ENCODE measurements around the gene VPS72. TPM values are rescaled to one million over a fixed set of nuclear protein-coding genes. Genes with fewer than 3 reads are reported as not detected.

VPS72 gene
- total RNA-seq, 2 experiments from 2014 or later = 47.4 to 61.0 TPM

DNA sequence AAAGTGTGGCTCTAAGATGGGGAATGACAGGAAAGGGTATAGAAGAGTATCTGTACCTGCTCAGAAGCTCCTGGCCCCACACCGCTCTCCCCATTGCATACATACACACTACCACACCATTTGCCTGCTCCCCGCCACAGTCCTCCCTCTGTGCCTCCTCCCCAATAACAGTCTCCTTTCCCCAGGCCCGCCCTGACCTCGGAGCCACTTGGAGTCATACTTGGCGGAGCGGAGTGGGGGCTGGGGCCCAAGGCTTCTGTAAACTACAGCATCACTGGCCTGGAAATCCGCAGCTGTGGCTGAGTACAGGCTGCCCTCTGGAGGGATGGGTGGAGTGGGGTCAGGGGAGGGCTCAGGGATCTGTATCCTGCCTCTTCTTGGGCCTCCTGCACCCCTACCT is 52.2 kb downstream of the VPS72 start:
- DNase-seq = no peak
- Mint-ChIP-seq H3K4me1 (ENCODE audit: low read depth) (no peaks in the 10 kb centered on the region), H3K9me3 (no peaks in the 10 kb centered on the region), H3K27ac (no peak overlapping the region), H3K4me3 (no peak overlapping the region), H3K36me3 (ENCODE audit: low read depth) (no peaks in the 10 kb centered on the region), H3K27me3 (no peaks in the 10 kb centered on the region)
- TF ChIP-seq, protein P1, sequence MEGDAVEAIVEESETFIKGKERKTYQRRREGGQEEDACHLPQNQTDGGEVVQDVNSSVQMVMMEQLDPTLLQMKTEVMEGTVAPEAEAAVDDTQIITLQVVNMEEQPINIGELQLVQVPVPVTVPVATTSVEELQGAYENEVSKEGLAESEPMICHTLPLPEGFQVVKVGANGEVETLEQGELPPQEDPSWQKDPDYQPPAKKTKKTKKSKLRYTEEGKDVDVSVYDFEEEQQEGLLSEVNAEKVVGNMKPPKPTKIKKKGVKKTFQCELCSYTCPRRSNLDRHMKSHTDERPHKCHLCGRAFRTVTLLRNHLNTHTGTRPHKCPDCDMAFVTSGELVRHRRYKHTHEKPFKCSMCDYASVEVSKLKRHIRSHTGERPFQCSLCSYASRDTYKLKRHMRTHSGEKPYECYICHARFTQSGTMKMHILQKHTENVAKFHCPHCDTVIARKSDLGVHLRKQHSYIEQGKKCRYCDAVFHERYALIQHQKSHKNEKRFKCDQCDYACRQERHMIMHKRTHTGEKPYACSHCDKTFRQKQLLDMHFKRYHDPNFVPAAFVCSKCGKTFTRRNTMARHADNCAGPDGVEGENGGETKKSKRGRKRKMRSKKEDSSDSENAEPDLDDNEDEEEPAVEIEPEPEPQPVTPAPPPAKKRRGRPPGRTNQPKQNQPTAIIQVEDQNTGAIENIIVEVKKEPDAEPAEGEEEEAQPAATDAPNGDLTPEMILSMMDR (IDR thresholded peaks at IDR 0.05) = no peak
- no peak for ATAC-seq
- intact Hi-C loops (cut with micrococcal nuclease) = no loop called here
- ChIA-PET POLR2A (no interaction called here), CTCF (no interaction called here)

DNA sequence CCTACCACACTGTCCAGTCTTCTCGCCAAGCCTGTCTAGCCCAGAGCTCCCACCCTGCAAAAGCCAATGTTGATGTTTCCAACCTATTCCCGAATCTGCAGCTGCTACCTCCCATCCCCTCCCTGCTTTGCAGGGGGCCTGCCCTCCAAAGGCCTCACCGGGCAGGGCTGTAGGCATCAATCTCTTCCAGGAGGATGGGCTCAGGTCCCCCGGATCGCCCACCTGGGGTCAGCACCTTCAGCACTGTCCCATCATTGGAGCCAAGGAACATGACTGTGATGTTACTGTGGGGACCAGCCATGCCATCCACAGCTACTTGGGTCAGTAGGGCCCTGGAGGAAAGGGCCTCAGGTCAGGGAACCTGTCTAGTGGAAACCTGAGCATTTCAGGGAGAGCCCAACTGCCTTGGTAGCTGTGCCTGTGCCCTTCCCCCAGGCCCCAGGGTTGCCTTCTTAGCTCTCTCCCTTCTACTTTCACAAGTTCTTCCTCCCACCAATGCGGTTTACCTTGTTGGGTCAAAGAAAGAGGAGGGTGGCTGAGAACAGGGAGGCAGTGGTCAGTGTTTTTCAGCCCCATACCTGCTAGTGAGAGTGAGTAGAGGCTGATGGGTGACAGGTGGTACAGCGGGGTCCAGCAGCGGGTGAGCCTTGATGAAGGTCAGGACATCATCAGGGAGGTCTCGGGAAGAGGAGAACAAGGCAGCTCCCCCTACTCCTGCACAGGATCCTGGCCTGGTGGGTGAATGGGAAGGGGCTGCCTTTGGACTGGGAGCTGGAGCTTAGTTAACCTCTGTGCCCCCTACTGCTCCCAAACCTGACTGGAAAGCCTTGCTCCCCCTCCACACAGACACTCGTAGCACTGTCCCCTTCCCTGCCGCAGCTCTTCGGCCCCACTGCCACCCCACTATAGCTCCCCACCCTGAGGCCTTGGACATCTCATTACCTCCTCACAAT is 54.3 kb downstream of the VPS72 start:
- DNase-seq (no peak), ATAC-seq (no peak)
- Mint-ChIP-seq H3K27me3 (no peaks in the 10 kb centered on the region), H3K4me3 (no peak overlapping the region), H3K9me3 (no peaks in the 10 kb centered on the region), H3K4me1 (ENCODE audit: low read depth) (peaks cover 11% of the 10 kb centered on the region), H3K36me3 (ENCODE audit: low read depth) (no peaks in the 10 kb centered on the region), H3K27ac (no peak overlapping the region)
- intact Hi-C loops (cut with micrococcal nuclease) = no loop called here
- ChIA-PET POLR2A (interaction anchor here (0.9 to 1.6 kb wide), 4 partner anchors 10 to 54 kb away, joined by 3 to 4 read pairs (median 3); partner anchors contain the start of genes TNFAIP8L2 and VPS72), CTCF (interaction anchor here (0.6 to 2.3 kb wide), 7 partner anchors 10 to 36 kb away, joined by 3 to 7 read pairs (median 4); partner anchors contain the start of genes SEMA6C and TNFAIP8L2)
- TF ChIP-seq, protein P1 (IDR thresholded peaks at IDR 0.05) = no peak

DNA sequence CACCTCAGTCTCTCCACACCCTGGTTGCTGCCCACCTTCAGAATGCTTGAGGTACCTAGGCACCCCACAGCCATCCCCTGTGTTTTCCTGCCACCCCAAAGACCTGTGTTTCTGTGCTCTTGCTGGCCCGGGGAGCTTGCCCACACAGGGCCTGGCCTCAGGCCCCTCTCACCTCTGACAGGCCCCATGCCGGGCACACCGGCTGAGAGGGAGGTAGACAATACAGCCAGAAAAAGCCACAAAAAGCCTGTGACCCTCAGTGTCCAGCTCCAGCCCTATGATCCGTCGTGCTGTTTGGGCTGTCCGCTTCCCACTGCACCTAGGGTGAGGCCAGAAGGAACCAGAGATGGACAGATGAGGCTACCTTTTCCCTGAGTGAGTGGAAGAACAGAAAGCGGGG is 55.0 kb downstream of the VPS72 start:
- no peaks in the 10 kb centered on the region for H3K36me3 Mint-ChIP-seq (ENCODE audit: low read depth)
- H3K4me1 Mint-ChIP-seq (ENCODE audit: low read depth) = peaks cover 12% of the 10 kb centered on the region
- no peaks in the 10 kb centered on the region for H3K27me3 Mint-ChIP-seq
- ChIA-PET CTCF (interaction anchor here (1.1 to 2.3 kb wide), 4 partner anchors 11 to 35 kb away, joined by 4 to 7 read pairs (median 6); partner anchors contain the start of genes SEMA6C and TNFAIP8L2), POLR2A (interaction anchor here (0.9 to 1.6 kb wide), 3 partner anchors 11 to 24 kb away, joined by 3 to 4 read pairs (median 3); partner anchors contain the start of gene TNFAIP8L2)
- H3K9me3 Mint-ChIP-seq = no peaks in the 10 kb centered on the region
- TF ChIP-seq, protein P1 (IDR thresholded peaks at IDR 0.05) = no peak
- H3K4me3 Mint-ChIP-seq = no peak overlapping the region
- intact Hi-C loops (cut with micrococcal nuclease) = no loop called here
- ATAC-seq = no peak
- DNase-seq = no peak
- no peak overlapping the region for H3K27ac Mint-ChIP-seq

DNA sequence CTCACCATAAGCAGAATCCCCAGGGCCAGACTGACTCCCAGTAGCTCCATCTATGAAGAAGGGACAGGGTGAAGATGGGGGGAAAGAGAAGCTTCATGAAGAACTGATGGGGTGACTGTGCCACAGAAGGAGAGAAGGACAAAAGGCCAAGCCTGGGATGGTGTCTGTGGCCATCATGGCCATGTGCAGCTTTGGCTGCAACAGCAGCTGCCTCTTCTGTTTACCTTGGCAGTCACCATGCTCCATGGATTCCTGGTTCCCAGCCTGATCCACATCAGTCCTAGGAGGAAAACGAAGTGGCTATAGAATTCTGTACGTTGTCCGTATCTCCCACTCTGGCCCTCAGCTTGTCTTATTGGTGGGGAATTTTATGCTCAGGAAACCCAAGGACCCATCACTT is 55.6 kb downstream of the VPS72 start:
- H3K36me3 Mint-ChIP-seq (ENCODE audit: low read depth) = no peaks in the 10 kb centered on the region
- intact Hi-C loops (cut with micrococcal nuclease) = no loop called here
- CTCF ChIA-PET = interaction anchor here (0.7 to 2.3 kb wide), 5 partner anchors 8 to 35 kb away, joined by 3 to 7 read pairs (median 4); partner anchors contain the start of genes SEMA6C and TNFAIP8L2
- no peak overlapping the region for H3K27ac Mint-ChIP-seq
- H3K9me3 Mint-ChIP-seq = no peaks in the 10 kb centered on the region
- POLR2A ChIA-PET = interaction anchor here (0.7 to 1.0 kb wide), 3 partner anchors 11 to 37 kb away, joined by 3 read pairs; no protein-coding TSS in a partner anchor
- no peak overlapping the region for H3K4me3 Mint-ChIP-seq
- peaks cover 12% of the 10 kb centered on the region for H3K4me1 Mint-ChIP-seq (ENCODE audit: low read depth)
- no peak for ATAC-seq
- TF ChIP-seq, protein P1 (IDR thresholded peaks at IDR 0.05) = no peak
- H3K27me3 Mint-ChIP-seq = no peaks in the 10 kb centered on the region
- DNase-seq = no peak
